Esophagus (tissue), 2 donors: ENCODE results near the gene CCRL2. TPM values are rescaled to one million over a fixed set of nuclear protein-coding genes. Genes with fewer than 3 reads are reported as not detected.

Source experiments
- H3K27ac ChIP-seq, 2 donors: one replicate each; pipeline ENCODE4 v1.5.1; 2013; ENCODE audit warnings: low read depth in 2 of 2, mild to moderate bottlenecking in 2 of 2, inconsistent platforms in 1 of 2, low read length in 1 of 2, moderate library complexity in 1 of 2
- H3K27me3 ChIP-seq, 2 donors: one replicate each; pipeline ENCODE4 v1.6.1; 2013; ENCODE audit warnings: low read length in 2 of 2, control low read depth in 1 of 2, mild to moderate bottlenecking in 1 of 2; ENCODE audit not compliant: insufficient read depth in 2 of 2, control insufficient read depth in 1 of 2
- H3K36me3 ChIP-seq, 2 donors: one replicate each; pipeline ENCODE4 v1.6.1; 2013; ENCODE audit warnings: low read length in 1 of 2; ENCODE audit not compliant: control insufficient read depth in 2 of 2, insufficient read depth in 2 of 2
- H3K4me1 ChIP-seq, 2 donors: one replicate each; pipeline ENCODE4 v1.6.1; 2013; ENCODE audit warnings: low read length in 1 of 2; ENCODE audit not compliant: control insufficient read depth in 2 of 2, insufficient read depth in 2 of 2
- H3K4me3 ChIP-seq, 2 donors: one replicate each; pipeline ENCODE4 v1.5.1; 2013; ENCODE audit warnings: low read length in 2 of 2, mild to moderate bottlenecking in 2 of 2, low read depth in 1 of 2, moderate library complexity in 1 of 2
- H3K9me3 ChIP-seq, 2 donors: one replicate each; pipeline ENCODE4 v1.6.1; 2013; ENCODE audit warnings: mild to moderate bottlenecking in 2 of 2, low read depth in 1 of 2, low read length in 1 of 2, moderate library complexity in 1 of 2; ENCODE audit not compliant: control insufficient read depth in 2 of 2, insufficient read depth in 1 of 2
- WGBS, 2 donors: extraction: QIAGEN DNeasy Blood & Tissue Kit; methylation state at CpG; one replicate each; pipeline ENCODE4 v1.1.7; 2013; 5-methylcytosine and 5-hydroxymethylcytosine counted together
- polyA plus RNA-seq, 2 donors: library from polyadenylated mRNA; stranded (reverse); fragments of 200-250 nt; gene quantifications; one replicate each; pipeline ENCODE4 v1.2.3, GENCODE V29; 2013
- donor health status: healthy with polysubstance abuse.
- donor health status: Bipolar disorder and iron deficiency.

The CCRL2 gene, protein sequence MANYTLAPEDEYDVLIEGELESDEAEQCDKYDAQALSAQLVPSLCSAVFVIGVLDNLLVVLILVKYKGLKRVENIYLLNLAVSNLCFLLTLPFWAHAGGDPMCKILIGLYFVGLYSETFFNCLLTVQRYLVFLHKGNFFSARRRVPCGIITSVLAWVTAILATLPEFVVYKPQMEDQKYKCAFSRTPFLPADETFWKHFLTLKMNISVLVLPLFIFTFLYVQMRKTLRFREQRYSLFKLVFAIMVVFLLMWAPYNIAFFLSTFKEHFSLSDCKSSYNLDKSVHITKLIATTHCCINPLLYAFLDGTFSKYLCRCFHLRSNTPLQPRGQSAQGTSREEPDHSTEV
- polyA plus RNA-seq = under 1 TPM; 0.28 to 0.29 TPM

DNA sequence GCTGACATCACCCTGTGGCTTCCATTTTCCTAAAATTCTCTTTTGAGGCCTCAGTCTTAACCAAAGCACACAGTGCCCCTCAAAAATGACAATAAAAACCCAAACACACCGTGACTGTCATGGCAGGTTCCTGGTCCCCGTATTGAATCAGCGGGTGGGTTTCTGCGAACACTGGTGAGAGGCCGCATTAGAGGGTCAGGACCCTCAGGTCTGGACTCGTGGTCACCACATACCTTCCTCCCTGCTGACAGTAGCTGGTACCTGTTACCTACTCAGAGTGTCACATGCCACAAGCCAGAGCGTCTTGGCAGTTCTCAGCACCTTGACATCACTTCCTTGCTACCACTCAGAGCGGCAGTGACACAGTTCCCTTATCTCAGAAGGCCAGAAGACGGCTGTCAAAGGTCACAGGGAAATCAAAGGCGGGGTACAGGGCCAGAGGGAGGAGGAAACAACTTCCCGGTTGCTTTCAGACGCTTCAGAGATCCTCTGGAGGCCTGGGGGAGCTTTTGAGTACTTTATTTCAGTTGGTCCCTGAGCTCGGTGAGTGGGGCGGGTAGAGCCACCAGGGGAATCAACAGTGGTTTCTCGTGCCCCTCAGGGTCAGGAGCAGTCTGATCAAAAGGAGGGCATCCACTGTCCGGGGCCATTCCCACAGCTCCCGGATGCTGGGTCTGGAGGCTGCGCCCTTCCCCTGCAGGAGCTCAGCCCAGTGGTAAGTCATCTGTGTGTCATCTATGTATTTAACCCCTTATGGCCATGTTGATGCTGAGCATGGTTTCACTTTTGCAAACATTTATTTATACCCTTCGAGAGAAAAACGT, at the start of gene CCRL2, which contains the start of gene CCR5AS:
TSS of gene CCRL2 (plus strand) at position 472 of the 824 bp plus-strand sequence. CDS start 821 bp downstream, outside the sequence.
TSS of gene CCR5AS (minus strand) at position 279 of the 824 bp plus-strand sequence.
- no peaks in the 10 kb centered on the region for H3K27me3 ChIP-seq
- peak within 1 kb of the TSS; percentile 61 for H3K27ac ChIP-seq
- H3K4me3 ChIP-seq = no peak within 1 kb of the TSS
- H3K36me3 ChIP-seq = no peaks in the 10 kb centered on the region
- H3K4me1 ChIP-seq = peaks cover 0 to 2% of the 10 kb centered on the region in 2 donors
- WGBS, 2 donors = 47 to 55% methylated on average over 20 of the region's 20 CpGs
- no peaks in the 10 kb centered on the region for H3K9me3 ChIP-seq

DNA sequence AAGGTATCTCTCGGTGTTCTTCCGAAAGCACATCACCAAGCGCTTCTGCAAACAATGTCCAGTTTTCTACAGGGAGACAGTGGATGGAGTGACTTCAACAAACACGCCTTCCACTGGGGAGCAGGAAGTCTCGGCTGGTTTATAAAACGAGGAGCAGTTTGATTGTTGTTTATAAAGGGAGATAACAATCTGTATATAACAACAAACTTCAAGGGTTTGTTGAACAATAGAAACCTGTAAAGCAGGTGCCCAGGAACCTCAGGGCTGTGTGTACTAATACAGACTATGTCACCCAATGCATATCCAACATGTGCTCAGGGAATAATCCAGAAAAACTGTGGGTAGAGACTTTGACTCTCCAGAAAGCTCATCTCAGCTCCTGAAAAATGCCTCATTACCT, 48.6 kb upstream of the CCRL2 start:
- Histone ChIP-seq H3K27ac (no peak overlapping the region), H3K27me3 (no peaks in the 10 kb centered on the region), H3K4me3 (no peak overlapping the region), H3K9me3 (no peaks in the 10 kb centered on the region), H3K4me1 (peaks cover 0 to 2% of the 10 kb centered on the region in 2 donors), H3K36me3 (no peaks in the 10 kb centered on the region)
- WGBS, 2 donors = 82 to 83% methylated on average over 6 of the region's 6 CpGs

DNA sequence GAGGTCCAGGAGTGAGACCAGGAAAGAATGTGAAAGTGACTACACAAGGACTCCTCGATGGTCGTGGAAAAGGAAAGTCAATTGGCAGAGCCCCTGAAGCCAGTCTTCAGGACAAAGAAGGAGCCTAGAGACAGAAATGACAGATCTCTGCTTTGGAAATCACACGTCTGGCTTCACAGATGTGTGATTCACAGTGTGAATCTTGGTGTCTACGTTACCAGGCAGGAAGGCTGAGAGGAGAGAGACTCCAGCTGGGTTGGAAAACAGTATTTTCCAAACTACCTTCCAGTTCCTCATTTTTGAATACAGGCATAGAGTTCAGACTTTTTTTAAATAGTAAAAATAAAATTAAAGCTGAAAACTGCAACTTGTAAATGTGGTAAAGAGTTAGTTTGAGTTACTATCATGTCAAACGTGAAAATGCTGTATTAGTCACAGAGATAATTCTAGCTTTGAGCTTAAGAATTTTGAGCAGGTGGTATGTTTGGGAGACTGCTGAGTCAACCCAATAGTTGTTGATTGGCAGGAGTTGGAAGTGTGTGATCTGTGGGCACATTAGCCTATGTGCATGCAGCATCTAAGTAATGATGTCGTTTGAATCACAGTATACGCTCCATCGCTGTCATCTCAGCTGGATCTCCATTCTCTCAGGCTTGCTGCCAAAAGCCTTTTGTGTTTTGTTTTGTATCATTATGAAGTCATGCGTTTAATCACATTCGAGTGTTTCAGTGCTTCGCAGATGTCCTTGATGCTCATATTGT, 47.1 kb upstream of the CCRL2 start:
- Histone ChIP-seq H3K9me3 (no peaks in the 10 kb centered on the region), H3K27me3 (no peaks in the 10 kb centered on the region), H3K4me3 (no peak overlapping the region), H3K27ac (peak overlapping the region in 1 of 2 donors; percentile 15), H3K4me1 (peaks cover 0 to 2% of the 10 kb centered on the region in 2 donors), H3K36me3 (no peaks in the 10 kb centered on the region)
- WGBS, 2 donors = 24 to 37% methylated on average over 11 of the region's 11 CpGs

DNA sequence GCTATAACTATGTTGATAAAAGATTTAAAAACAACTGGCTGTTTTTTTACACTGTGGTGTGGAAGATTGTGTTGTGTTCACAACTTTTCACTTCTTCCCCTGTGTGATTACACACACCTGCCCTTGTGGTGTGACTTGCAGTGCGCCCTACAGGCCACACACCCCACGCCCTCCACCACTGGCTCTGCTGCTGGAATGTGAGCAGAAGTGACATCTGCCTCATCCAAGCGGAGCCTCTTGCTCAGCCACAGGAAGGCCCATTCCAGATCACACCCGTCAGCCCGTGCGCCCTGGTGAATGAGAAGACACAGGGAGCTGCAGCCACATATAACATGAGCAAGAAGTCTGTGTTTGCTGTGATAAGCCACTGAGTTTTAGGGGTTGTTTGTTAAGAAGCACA, 46.2 kb upstream of the CCRL2 start:
- WGBS, 2 donors = 68 to 81% methylated on average over 6 of the region's 6 CpGs
- Histone ChIP-seq H3K36me3 (no peaks in the 10 kb centered on the region), H3K4me1 (peaks cover 0 to 2% of the 10 kb centered on the region in 2 donors), H3K4me3 (no peak overlapping the region), H3K27me3 (no peaks in the 10 kb centered on the region), H3K27ac (no peak overlapping the region), H3K9me3 (no peaks in the 10 kb centered on the region)

DNA sequence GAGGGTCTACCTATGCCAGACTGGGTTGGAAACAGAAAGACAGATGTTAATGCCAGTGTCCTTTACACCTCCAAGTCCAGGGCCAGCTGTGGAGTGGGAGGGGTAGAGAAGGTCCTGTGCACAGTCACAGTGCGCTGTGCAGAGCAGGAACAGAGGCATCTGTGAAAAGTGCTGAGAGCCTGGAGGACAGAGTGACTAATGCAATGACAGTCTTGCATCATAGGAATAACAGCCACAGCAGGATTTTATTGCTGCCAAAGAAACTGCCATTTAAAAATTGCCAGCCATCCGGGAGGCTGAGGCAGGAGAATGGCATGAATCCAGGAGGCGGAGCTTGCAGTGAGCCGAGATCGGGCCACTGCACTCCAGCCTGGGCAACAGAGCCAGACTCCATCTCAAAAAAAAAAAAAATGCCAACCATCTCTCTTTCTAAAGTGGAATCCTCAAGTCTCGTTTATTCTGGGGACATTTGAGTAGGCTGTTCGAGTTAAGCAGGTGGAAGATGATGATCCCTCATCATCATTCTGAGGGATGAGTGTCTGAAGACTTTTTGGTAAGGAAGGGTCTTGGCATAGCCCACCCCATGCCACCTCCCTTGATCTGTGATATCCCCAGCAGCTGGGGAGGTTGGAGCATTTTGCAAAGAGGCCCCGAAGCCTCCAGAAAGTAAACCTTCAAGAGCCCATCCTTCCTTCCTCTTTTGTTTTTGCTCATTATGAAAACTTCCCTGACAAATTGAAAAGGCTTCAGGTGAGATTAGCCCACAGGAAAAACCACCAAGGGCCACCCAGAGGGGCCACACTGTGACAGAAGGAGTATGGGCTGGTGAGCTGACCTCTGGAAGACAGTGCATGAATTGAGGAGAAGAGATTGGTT, 45.4 kb upstream of the CCRL2 start:
- Histone ChIP-seq H3K27ac (no peak overlapping the region), H3K27me3 (no peaks in the 10 kb centered on the region), H3K4me3 (no peak overlapping the region), H3K36me3 (no peaks in the 10 kb centered on the region), H3K9me3 (no peaks in the 10 kb centered on the region), H3K4me1 (peaks cover 0 to 2% of the 10 kb centered on the region in 2 donors)
- WGBS, 2 donors = 59 to 63% methylated on average over 8 of the region's 8 CpGs

DNA sequence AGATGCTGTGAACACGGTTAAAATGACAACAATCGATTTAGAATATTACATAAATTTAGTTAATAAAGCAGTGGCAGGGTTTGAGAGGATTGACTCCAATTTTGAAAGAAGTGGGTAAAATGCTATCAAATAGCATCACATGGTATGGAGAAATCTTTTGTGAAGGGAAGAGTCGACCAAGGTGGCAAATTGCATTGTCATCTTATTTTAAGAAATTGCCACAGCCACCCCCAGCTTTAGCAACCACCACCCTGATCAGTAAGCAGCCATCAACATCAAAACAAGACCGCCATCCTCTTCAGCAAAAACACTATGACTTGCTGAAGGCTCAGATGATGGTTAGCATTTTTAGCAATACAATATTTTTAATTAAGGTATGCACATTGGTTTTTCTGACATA, 42.0 kb upstream of the CCRL2 start:
- Histone ChIP-seq H3K4me1 (peaks cover 0 to 2% of the 10 kb centered on the region in 2 donors), H3K9me3 (no peaks in the 10 kb centered on the region), H3K27ac (no peak overlapping the region), H3K27me3 (no peaks in the 10 kb centered on the region), H3K36me3 (no peaks in the 10 kb centered on the region), H3K4me3 (no peak overlapping the region)
- WGBS, 2 donors = 82 to 89% methylated on average over 4 of the region's 4 CpGs

DNA sequence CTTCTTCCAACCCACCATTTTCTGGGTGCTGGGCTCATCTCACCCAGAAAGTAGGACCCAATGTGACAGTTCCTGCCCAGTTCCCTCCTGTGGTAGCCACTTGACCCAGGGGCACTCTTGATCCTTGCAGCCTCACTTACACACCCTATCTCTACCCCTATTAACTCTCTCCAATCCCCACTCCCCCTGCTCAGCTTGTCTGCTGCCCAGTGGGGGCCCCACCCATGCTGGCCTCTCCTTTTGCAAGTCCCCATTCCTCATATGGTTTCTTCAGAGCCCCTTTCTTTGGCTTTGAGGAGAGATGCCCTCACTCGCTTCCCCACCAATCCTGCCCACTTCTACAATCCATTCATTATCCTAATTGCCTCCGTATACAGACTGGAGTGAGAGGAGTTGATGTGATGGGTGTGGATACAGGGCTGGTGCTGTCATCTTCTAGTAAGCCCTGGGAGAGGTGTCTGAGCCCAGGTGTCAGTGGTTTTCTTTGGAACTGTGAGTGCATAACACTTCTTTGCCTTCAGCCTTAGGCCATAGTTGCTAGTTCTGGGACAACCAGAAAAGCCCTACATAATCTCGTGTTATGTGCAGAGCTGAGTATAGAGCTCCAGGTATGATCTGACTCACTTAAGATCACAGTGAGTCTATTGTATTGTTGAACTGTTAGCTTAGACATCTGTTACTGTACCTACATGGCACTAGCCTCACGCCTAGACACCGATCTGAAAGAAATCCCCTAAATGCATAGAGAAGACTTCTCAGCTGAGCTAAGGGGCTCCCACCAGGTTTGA, 41.1 kb upstream of the CCRL2 start:
- H3K4me3 ChIP-seq = no peak overlapping the region
- WGBS, 2 donors = 88 to 92% methylated on average over 5 of the region's 5 CpGs
- no peaks in the 10 kb centered on the region for H3K9me3 ChIP-seq
- H3K4me1 ChIP-seq = peaks cover 0 to under 1% of the 10 kb centered on the region in 2 donors
- H3K27ac ChIP-seq = no peak overlapping the region
- H3K27me3 ChIP-seq = no peaks in the 10 kb centered on the region
- H3K36me3 ChIP-seq = no peaks in the 10 kb centered on the region

DNA sequence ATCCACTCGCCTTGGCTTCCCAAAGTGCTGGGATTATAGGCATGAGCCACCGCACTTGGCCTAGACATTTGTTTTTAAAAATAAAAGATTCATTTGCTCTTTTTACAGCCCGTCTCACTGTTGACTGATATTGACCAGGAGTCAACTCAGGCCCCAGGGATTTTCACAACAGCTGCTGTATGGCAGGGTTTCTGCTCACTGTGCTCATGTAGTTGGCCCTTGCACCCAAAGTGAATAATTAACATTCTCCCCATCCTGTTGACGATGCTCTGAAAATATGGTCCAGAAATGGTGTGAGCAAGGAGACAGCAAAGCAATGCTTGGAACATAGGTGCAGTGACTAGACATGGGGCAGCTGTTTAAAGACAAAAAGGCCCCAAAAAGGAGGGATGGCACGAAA, 39.2 kb upstream of the CCRL2 start:
- no peak overlapping the region for H3K27ac ChIP-seq
- no peaks in the 10 kb centered on the region for H3K36me3 ChIP-seq
- no peak overlapping the region for H3K4me3 ChIP-seq
- H3K27me3 ChIP-seq = no peaks in the 10 kb centered on the region
- H3K9me3 ChIP-seq = no peaks in the 10 kb centered on the region
- 83 to 87% methylated on average over 5 of the region's 5 CpGs for WGBS, 2 donors
- peaks cover 0 to under 1% of the 10 kb centered on the region in 2 donors for H3K4me1 ChIP-seq
